Upper lobe of left lung (tissue), 4 donors: ENCODE data around the gene TMEM167A.

Experiments used
- CTCF ChIP-seq, 6 experiments: fragments of 450-650 bp in 4 of 6; fragments of 200-600 bp in 2 of 6; sonication (generic) in 2 of 6; IDR thresholded peaks; one replicate each; pipeline ENCODE4 v1.5.1; 2016 to 2019; ENCODE audit warnings: antibody characterized with exemption in 6 of 6
- POLR2A ChIP-seq, 4 donors: fragments of 450-650 bp; IDR thresholded peaks; one replicate each; pipeline ENCODE4 v1.5.1; 2016 to 2017; ENCODE audit warnings: antibody characterized with exemption in 4 of 4, mild to moderate bottlenecking in 2 of 4

- TF ChIP-seq CTCF (IDR thresholded peaks at IDR 0.05) (no peak), POLR2A (IDR thresholded peaks at IDR 0.05) (no peak)
Observed at GRCh38 chr5:83095957-83096539, 18.9 kb upstream of the TMEM167A start.
